H1 (cell line): ENCODE data around the gene RNF212. TPM values are rescaled to one million over a fixed set of nuclear protein-coding genes. Genes with fewer than 3 reads are reported as not detected.

Source experiments
- CTBP2 ChIP-seq: IDR thresholded peaks from 2 replicates; pipeline ENCODE4 v1.7.0; 2011; ENCODE audit warnings: borderline replicate concordance, mild to moderate bottlenecking, moderate library complexity, mixed read lengths, low read length; ENCODE audit not compliant: insufficient read depth, insufficient read length
- TAF7 ChIP-seq: optimal IDR thresholded peaks from 2 replicates; pipeline ENCODE3; 2011; ENCODE audit warnings: low read depth, mild to moderate bottlenecking, inconsistent platforms, low read length, moderate library complexity, borderline replicate concordance
- polyA plus RNA-seq, 7 experiments: library from polyadenylated mRNA; depleted of rRNA in 3 of 7; stranded (reverse) in 5 of 7; unstranded in 2 of 7; fragments of >200 nt in 5 of 7; fragments of 200-250 nt in 2 of 7; gene quantifications; 1 replicate in 5 of 7; 2 replicates in 1 of 7; 4 replicates in 1 of 7; pipeline versions ENCODE4 v1.2.1 to v1.2.3, GENCODE V29; 2011 to 2013; ENCODE audit warnings: missing spikeins in 2 of 7, mixed read lengths in 2 of 7
- total RNA-seq: library from RNA; stranded (reverse); fragmentation: NEBNext Ultra II Directional; extraction: Animal tissue kit (Norgen Biotek cat#: 25700); gene quantifications from 2 replicates; pipeline ENCODE4 v1.2.1, GENCODE V29; 2021

Gene RNF212
- total and polyA plus RNA-seq, 2 of the 8 experiments (the other 6 are each of a cell fraction or from before 2014, with no cell fraction given): 3.4 to 5.4 TPM

DNA sequence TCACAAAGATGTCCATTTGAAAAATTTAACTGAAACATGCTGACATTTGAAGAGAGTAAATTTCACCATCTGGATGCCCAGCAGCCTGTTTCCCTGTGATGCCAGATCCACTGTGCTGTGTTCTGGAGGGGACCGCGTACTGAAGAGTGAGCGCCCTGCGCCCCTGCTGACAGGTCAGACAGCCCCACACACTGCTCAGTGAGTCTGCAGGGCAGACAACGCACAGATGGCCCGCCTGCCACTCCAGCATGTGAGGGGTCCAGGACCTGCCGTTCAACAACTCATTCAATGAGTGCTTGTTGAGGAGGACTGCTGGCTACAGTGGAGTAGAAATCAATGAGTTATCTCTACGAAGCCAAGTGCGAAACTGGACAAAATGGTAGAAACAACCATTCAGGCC lies 52.7 kb downstream of the RNF212 start (continued):
- TF ChIP-seq CTBP2 (no peak), TAF7 (no peak)
